ENCODE data around the gene CTSD. TPM values are rescaled to one million over a fixed set of nuclear protein-coding genes. Genes with fewer than 3 reads are reported as not detected.

Gene CTSD
- total RNA-seq, 2 experiments from 2014 or later, result 30.1 to 34.5 TPM

GRCh38 chr11:1750840-1751530 is 12.7 kb downstream of the CTSD start:
- DNase-seq, result no peak
- no peak overlapping the region for H3K4me3 Mint-ChIP-seq
- peaks cover 27% of the 10 kb centered on the region for H3K4me1 Mint-ChIP-seq (ENCODE audit: low read depth)
- peaks cover 1% of the 10 kb centered on the region for H3K36me3 Mint-ChIP-seq (ENCODE audit: low read depth)
- peaks cover 13% of the 10 kb centered on the region for H3K27me3 Mint-ChIP-seq (ENCODE audit: low read depth)
- no peak overlapping the region for H3K27ac Mint-ChIP-seq
- intact Hi-C loops (cut with micrococcal nuclease), result loop anchor here (10.0 kb wide), 1 partner anchor 56 kb away; the partner anchor contains the start of gene KRTAP5-6
- CTCF ChIA-PET, result interaction anchor here (1.2 kb wide), 1 partner anchor 41 kb away, joined by 3 read pairs; no protein-coding TSS in a partner anchor
- peaks cover 2% of the 10 kb centered on the region for H3K9me3 Mint-ChIP-seq

GRCh38 chr11:1750481-1750839 is 13.3 kb downstream of the CTSD start, which contains the start of gene IFITM10:
IFITM10 (minus strand) TSS chr11:1750595; CDS start chr11:1750442, 153 bp downstream.
- Mint-ChIP-seq H3K4me1 (ENCODE audit: low read depth) (peaks cover 21% of the 10 kb centered on the region), H3K4me3 (no peak within 1 kb of the TSS), H3K27ac (no peak within 1 kb of the TSS), H3K36me3 (ENCODE audit: low read depth) (peaks cover 1% of the 10 kb centered on the region), H3K9me3 (peaks cover 2% of the 10 kb centered on the region), H3K27me3 (ENCODE audit: low read depth) (peaks cover 13% of the 10 kb centered on the region)
- intact Hi-C loops (cut with micrococcal nuclease), result loop anchor here (10.0 kb wide), 1 partner anchor 56 kb away; the partner anchor contains the start of gene KRTAP5-6
- no peak for DNase-seq
- CTCF ChIA-PET, result no interaction called here

GRCh38 chr11:1749395-1750351 is 14.1 kb downstream of the CTSD start:
- intact Hi-C loops (cut with micrococcal nuclease), result loop anchor here (10.0 kb wide), 1 partner anchor 55 kb away; the partner anchor contains the start of gene KRTAP5-6

DNA sequence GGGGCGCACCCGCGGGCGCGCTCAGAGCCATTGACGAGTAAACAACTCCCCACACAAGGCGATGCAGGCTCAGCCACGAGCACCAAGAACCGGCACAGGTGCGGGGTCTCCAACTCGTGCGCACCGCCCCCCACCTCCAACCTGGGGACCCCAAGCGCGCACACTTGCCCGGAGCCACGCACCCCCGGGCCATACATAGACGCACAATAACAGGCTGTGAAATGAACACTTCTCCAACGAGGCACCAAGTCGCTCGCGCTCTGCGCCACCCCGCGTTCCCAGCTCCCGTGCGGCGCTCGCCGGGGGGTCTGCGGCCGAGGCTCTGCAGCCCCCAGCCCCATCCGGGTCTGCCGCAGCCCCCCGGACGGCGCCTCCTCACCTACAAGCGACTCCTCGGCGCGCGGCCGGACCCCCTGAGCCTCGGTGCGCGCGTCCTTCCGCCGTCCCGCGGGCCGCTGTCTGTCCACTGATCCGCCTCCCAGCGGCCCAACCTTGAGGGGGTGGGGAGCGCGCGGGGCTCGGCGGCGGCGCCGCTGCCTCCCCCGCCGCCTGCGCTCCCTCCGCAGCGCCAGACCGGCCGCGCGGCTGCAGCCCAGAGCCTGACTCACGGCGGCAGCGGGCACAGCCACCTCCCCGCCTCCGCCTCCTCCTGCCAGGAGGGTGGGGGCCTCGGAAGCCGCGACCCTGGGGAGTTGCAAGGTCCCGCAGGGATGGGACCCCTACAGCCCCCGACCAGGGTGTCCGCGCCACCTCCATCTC is 14.9 kb downstream of the CTSD start:
- peaks cover 2% of the 10 kb centered on the region for H3K9me3 Mint-ChIP-seq

More at GRCh38 chr11:1749395-1750351, 14.1 kb downstream of the CTSD start:
- Mint-ChIP-seq H3K27me3 (ENCODE audit: low read depth) (peaks cover 13% of the 10 kb centered on the region), H3K4me3 (no peak overlapping the region), H3K4me1 (ENCODE audit: low read depth) (peaks cover 15% of the 10 kb centered on the region), H3K36me3 (ENCODE audit: low read depth) (peaks cover 1% of the 10 kb centered on the region), H3K9me3 (peaks cover 2% of the 10 kb centered on the region), H3K27ac (no peak overlapping the region)
- CTCF ChIA-PET, result no interaction called here
- no peak for DNase-seq

GRCh38 chr11:1747753-1748635 is 15.7 kb downstream of the CTSD start:
- intact Hi-C loops (cut with micrococcal nuclease), result no loop called here
- Mint-ChIP-seq H3K9me3 (peaks cover 2% of the 10 kb centered on the region), H3K4me3 (no peak overlapping the region), H3K27me3 (ENCODE audit: low read depth) (peaks cover 13% of the 10 kb centered on the region), H3K27ac (no peak overlapping the region), H3K36me3 (ENCODE audit: low read depth) (peaks cover under 1% of the 10 kb centered on the region), H3K4me1 (ENCODE audit: low read depth) (peaks cover 13% of the 10 kb centered on the region)
- no peak for DNase-seq
- CTCF ChIA-PET, result no interaction called here

More for the DNA sequence above, 14.9 kb downstream of the CTSD start:
- intact Hi-C loops (cut with micrococcal nuclease), result no loop called here
- Mint-ChIP-seq H3K36me3 (ENCODE audit: low read depth) (peaks cover 1% of the 10 kb centered on the region), H3K27me3 (ENCODE audit: low read depth) (peaks cover 13% of the 10 kb centered on the region), H3K4me1 (ENCODE audit: low read depth) (peaks cover 15% of the 10 kb centered on the region), H3K27ac (no peak overlapping the region), H3K4me3 (no peak overlapping the region)
- no peak for DNase-seq
- CTCF ChIA-PET, result no interaction called here

DNA sequence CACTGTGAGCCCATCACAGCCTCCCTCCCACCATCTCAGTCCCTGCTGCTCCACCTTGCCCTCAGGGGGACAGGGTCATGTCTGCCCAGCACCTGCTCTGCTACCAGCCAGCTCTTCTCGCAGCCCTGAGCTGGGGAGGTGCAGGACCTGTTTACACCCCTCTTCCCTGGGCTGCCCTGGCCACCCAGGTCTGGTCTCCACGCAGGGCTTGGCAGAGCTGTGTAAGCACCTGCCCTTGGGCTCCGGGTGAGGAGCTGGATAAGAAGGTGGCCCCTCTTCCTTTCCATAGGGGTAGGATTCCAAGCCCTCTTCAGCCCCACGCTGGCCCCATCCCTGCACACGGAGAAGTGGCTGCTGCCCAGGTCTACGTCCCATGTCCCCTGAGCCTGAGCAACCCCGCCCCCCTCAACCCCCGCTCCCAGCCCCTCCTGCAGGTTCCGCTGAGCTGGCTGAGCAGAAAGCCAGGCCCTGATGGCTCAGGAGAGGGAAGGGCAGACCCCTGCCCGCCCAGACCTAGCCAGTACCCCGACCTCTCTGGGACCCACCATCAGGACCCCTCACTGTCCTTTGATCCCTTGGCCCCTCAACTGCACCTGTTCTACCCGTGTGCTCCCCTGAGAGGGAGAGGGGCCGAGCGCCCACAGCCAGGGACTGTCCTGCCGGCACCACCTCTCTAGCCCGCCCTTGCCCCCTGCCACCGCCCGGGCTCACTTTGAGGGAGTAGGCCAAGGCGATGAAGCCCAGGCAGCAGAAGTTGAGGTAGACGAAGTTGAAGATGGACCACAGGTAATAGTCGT is 16.6 kb downstream of the CTSD start:
- no peak for DNase-seq
- Mint-ChIP-seq H3K36me3 (ENCODE audit: low read depth) (no peaks in the 10 kb centered on the region), H3K9me3 (peaks cover 2% of the 10 kb centered on the region), H3K4me1 (ENCODE audit: low read depth) (peaks cover 13% of the 10 kb centered on the region), H3K27ac (no peak overlapping the region), H3K4me3 (no peak overlapping the region), H3K27me3 (ENCODE audit: low read depth) (peaks cover 13% of the 10 kb centered on the region)
- CTCF ChIA-PET, result no interaction called here
- intact Hi-C loops (cut with micrococcal nuclease), result no loop called here

GRCh38 chr11:1746511-1746931 is 17.2 kb downstream of the CTSD start:
- CTCF ChIA-PET, result no interaction called here

DNA sequence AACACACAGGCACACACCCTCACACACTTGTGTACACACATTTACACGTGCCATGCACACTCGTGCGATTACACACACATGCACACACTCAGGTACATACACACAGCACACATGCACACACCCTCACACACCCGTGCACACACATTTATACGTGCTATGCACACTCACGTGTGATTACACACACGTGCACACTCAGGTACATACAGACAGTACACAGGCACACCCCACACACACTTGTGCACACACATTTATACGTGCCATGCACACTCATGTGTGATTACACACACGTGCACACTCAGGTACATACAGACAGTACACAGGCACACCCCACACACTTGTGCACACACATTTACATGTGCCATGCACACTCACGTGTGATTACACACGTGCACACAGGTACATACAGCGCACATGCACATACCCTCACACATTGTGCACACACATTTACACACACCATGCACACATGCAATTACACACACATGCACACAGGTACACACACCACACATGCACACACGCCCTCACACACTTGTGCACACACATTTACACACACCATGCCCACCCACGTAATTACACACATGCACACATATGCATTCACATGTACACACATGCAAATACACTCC is 17.9 kb downstream of the CTSD start:
- Mint-ChIP-seq H3K4me3 (no peak overlapping the region), H3K36me3 (ENCODE audit: low read depth) (no peaks in the 10 kb centered on the region), H3K27ac (no peak overlapping the region), H3K9me3 (peaks cover 2% of the 10 kb centered on the region), H3K4me1 (ENCODE audit: low read depth) (peaks cover 13% of the 10 kb centered on the region), H3K27me3 (ENCODE audit: low read depth) (peaks cover 13% of the 10 kb centered on the region)
- intact Hi-C loops (cut with micrococcal nuclease), result no loop called here
- CTCF ChIA-PET, result no interaction called here
- DNase-seq, result no peak

More at GRCh38 chr11:1746511-1746931, 17.2 kb downstream of the CTSD start:
- DNase-seq, result no peak
- Mint-ChIP-seq H3K36me3 (ENCODE audit: low read depth) (no peaks in the 10 kb centered on the region), H3K4me3 (no peak overlapping the region), H3K4me1 (ENCODE audit: low read depth) (peaks cover 13% of the 10 kb centered on the region), H3K9me3 (peaks cover 2% of the 10 kb centered on the region), H3K27ac (no peak overlapping the region), H3K27me3 (ENCODE audit: low read depth) (peaks cover 13% of the 10 kb centered on the region)
- intact Hi-C loops (cut with micrococcal nuclease), result no loop called here

- Mint-ChIP-seq H3K9me3 (peaks cover 2% of the 10 kb centered on the region), H3K4me3 (no peak overlapping the region), H3K4me1 (ENCODE audit: low read depth) (peaks cover 8% of the 10 kb centered on the region), H3K27me3 (ENCODE audit: low read depth) (peaks cover 8% of the 10 kb centered on the region), H3K27ac (no peak overlapping the region), H3K36me3 (ENCODE audit: low read depth) (no peaks in the 10 kb centered on the region)
- no peak for DNase-seq
- intact Hi-C loops (cut with micrococcal nuclease), result no loop called here
- CTCF ChIA-PET, result no interaction called here
These were observed 18.6 kb downstream of the CTSD start for GRCh38 chr11:1744891-1745700.
